C4-2B (cell line): ENCODE measurements around the gene TRIM46.
"Not testable (repeated sequence)": the region's sequence is repeated elsewhere in the genome, so short reads cannot be mapped to it uniquely, and the experiment has no call there.

Experiments
- H3K27ac ChIP-seq: fragments of 450-650 bp; 2 replicates; pipeline ENCODE4 v1.5.1; 2017
- ZFX ChIP-seq: fragments of 450-650 bp; IDR thresholded peaks from 2 replicates; pipeline ENCODE4 v1.6.1; 2017
- TF ChIP-seq, protein P1 (sequence below): fragments of 450-650 bp; conservative IDR thresholded peaks from 2 replicates; pipeline ENCODE4 v1.5.1; 2017; ENCODE audit warnings: mild to moderate bottlenecking

TRIM46 gene

DNA sequence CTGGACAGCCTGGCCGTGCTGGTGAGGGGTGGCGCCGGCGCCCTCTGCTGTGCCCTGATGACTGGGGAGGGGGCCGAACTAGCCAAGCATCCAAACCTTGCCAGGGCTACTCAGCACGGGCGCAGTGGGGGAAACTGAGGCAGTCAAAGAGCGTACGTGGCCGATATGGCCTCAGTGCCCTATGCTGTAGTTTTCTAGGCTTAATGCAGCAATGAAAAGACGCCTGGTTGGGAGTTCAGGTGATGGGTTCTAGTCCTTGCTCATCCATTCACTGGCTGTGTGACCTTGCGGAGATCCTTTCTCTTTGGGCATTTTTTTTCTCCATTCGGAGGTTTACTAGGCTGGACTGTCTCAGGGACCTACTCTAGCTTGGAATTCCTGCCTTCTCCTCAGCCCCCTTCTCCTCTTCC, 35.7 kb downstream of the TRIM46 start:
- TF ChIP-seq, protein P1, sequence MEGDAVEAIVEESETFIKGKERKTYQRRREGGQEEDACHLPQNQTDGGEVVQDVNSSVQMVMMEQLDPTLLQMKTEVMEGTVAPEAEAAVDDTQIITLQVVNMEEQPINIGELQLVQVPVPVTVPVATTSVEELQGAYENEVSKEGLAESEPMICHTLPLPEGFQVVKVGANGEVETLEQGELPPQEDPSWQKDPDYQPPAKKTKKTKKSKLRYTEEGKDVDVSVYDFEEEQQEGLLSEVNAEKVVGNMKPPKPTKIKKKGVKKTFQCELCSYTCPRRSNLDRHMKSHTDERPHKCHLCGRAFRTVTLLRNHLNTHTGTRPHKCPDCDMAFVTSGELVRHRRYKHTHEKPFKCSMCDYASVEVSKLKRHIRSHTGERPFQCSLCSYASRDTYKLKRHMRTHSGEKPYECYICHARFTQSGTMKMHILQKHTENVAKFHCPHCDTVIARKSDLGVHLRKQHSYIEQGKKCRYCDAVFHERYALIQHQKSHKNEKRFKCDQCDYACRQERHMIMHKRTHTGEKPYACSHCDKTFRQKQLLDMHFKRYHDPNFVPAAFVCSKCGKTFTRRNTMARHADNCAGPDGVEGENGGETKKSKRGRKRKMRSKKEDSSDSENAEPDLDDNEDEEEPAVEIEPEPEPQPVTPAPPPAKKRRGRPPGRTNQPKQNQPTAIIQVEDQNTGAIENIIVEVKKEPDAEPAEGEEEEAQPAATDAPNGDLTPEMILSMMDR, result no peak
- TF ChIP-seq ZFX, result no peak

DNA sequence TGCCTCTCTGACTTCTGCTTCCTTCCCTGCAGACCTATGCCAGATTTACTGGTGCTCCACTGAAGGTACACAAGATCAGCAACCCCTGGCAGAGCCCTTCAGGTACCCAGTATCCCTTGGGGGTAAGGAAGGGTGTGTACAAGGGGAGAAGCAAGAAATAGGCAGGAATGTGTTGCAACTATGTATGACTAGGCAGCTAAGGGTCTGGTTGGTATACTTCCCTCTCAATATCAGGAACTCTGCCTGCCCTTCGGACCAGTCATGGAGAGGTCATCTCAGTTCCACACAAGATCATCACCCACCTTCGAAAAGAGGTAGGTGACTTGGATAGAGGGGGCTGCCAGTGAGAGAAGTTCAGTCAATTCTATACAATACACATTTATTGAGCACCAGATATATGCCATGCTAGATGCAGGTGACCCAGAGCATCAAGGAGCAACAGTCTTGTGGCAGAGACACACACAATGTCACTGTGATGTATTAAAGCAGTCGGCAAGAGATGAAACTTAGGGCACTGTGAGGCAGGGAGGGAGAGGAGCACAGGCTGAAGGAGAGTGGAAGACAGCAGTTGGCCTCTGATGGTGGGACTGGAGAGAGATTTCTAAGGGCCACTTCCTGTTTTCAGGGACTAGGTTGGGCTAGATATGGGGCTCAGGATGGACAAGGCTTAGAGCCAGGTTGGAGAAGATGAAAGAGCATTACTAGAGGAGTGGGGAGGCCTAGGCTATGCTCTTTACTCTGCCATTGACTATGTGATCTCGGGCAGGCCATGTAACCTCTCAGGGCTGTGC, 36.9 kb downstream of the TRIM46 start:
- TF ChIP-seq ZFX, result no peak
- TF ChIP-seq, protein P1, result no peak
- H3K27ac ChIP-seq, result no peak overlapping the region

More for the DNA sequence above, 35.7 kb downstream of the TRIM46 start:
- peak overlapping the region; percentile 92 for H3K27ac ChIP-seq

DNA sequence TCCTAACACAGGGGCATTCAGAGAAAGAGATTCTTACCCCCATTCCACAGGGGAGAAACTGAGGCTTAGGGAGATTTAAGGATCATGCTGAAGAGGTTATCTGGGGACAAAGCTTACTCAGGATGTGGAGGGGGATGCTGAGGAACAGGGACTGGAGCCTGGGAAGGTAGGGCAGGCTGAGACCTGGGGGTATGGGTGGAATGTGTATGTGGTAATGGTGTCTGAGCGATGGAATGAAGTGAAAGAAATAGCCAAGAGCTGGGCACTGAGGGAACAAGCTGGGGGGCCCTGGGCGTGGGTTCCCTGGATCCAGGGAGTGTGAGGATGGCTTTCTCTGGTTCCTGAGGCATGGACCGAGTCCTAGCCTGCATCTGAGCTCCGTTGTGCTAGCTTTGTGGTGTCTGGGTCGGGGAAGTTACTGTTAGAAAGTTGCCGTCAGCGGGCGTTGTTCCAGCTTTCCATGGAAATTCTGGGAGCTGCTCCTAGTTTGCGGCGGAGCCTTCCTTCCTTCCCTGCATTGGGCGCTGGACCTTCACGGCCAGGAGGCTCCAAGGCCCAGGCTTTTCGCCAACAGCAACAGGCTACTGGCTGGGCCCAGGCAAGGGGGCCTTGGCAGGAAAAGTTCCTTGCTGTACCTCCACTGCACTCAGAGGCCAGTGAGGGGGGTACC, 37.9 kb downstream of the TRIM46 start:
- peak overlapping the region; percentile 42 for H3K27ac ChIP-seq

DNA sequence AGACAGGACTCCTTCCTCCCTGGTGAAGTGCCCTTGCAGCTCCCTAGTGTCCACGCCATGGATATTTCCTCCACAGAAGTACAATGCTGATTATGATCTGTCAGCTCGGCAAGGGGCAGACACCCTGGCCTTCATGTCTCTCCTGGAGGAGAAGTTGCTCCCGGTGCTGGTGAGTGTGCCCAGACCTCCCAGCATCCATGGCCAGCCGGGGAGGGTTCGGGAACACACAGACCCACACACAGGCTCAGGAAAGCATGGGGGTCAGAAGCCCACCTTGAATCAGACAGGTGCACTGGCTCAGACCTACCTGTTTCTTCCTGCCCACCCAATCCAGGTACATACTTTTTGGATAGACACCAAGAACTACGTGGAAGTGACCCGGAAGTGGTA, 38.4 kb downstream of the TRIM46 start:
- H3K27ac ChIP-seq, result peak overlapping the region; percentile 42

DNA sequence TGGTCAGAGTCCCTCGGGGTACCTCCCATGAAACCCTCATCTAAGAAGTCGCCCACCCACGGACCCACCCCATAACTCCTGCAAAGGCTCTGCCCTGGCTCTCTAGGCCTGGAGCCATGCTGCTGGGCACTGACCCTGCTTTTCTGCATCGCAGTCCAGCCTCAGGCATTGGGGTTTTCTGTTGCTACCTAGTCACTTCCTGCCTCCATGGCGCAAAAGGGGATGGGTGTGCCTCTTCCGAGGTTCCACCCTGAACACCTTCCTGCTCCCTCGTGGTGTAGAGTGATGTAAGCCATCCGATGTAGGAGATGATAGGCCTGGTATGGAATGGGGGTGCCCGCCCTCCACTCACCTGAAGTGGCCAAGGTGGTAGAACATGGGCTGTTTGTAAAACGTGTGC, 41.1 kb downstream of the TRIM46 start:
- H3K27ac ChIP-seq, result not testable (repeated sequence)

DNA sequence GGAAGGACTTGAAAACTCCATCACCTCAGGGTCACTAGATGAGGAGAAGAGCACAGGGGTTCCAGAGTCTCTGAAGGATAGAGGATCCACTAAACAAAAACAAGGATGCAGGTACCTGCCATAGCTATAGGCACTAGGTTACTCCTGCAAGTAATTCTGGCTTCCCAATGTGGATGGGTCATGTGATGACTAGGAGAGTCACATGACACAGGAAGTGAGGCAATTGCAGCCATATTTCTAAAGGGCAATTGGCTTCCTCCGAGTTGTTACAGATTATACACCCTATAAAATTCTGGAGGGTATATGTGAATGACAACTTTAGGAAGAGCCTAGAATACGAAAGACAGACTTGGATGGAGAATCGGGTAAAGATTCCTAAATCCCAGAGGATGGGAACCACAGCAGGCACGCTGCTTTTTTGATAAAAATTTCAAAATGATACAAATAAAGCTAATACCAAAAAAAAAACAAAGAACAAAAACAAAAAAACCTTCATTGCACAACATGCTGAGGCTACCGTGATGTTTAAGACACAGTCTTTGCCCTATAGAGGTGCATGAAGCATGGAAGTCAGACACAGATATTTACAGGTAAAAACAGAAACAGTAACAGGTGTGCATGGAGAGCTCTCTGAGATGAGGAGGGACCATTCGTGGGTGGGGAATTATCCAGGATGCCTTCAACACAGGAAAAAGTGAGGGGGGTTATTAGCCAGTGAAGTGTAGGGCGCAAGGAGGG, 45.4 kb downstream of the TRIM46 start:
- no peak overlapping the region for H3K27ac ChIP-seq
- TF ChIP-seq, protein P1, result no peak
- TF ChIP-seq ZFX, result no peak

DNA sequence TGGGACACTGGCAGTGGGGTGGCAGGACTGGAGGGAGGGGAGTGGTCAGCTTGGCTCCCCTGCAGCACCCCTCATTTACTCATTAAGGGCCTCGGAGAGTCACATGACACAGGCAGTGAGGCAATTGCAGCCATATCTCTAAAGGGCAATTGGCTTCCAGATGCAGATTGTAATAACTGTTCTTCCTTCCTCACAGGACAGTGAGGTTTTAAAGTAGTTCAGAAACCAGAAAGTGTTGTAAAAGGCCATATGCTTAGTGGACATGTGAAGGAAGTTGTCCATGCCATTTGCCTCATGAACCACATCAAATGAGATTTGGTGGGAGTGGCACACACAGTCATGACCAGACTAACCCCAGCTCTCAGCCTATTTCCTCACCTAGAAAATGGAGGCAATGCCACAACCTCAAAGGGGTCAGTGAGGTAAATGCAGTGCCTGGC, 46.0 kb downstream of the TRIM46 start:
- no peak overlapping the region for H3K27ac ChIP-seq
- no peak for TF ChIP-seq ZFX
- TF ChIP-seq, protein P1, result no peak

DNA sequence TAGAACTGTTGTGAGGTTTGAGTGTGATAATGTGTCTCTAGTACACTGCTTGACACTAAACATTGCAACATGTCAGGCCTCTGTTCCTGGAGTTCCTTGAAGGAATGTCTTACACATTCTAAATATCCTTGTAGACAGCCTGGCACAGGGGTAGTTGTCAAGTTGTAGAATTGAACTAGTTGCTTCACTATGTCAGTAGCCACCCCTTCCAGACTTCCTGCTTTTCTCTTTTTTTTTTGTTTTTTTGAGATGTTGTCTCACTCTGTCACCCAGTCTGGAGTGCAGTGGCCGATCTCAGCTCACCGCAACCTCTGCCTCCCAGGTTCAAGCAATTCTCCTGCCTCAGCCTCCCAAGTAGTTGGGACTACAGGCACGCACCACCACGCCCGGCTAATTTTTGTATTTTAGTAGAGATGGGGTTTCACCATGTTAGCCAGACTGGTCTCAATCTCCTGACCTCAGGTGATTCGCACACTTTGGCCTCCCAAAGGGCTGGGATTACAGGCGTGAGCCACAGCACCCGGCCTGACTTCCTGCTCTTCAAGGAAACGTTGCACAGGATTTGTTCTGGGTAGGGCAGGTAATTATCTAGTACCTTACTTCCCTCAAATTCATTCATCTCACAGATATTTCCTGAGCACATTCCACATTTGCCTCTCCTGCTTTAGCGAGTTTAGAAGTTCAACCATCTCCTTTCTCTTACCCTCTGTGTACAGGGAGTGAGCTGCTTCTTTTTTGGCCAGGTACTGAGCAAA, 46.7 kb downstream of the TRIM46 start:
- H3K27ac ChIP-seq, result not testable (repeated sequence)

DNA sequence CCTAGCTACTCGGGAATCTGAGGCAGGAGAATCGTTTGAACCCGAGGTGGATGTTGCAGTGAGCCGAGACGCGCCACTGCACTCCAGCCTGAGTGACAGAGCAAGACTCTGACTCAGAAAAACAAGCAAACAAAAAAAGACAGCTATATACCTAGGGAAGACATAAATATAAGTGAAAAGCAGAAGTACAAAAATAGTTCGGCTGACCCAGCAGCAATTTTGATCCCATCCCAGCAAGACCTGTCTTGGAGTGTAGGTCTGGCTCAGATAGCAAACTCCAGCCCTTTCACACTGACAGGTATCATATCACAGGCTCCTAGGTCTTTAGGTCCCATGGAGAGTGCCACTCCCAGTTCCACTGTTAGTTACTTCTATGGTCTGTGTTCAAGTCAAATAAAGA, 49.4 kb downstream of the TRIM46 start:
- no peak for TF ChIP-seq ZFX
- TF ChIP-seq, protein P1, result no peak
- H3K27ac ChIP-seq, result no peak overlapping the region

DNA sequence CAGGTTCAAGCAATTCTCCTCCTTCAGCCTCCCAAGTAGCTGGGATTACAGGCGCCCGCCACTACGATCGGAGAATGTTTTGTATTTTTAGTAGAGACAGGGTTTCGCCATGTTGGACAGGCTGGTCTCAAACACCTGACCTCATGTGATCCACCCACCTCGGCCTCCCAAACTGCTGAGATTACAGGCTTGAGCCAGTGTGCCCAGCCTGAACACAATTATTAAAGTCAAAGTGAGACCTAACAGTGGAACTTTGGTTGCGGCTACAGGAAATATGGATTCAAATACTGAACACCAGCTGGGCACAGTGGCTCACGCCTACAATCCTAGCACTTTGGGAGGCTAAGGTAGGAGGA, 51.7 kb downstream of the TRIM46 start:
- H3K27ac ChIP-seq, result peak overlapping the region; percentile 80; the same call in 1 of the 2 replicates
